SIG-M5 treated with dmso at 0.1 percent for 504 hours (cell line): ENCODE measurements around the gene DUSP11.
"Not testable (repeated sequence)": the region's sequence is repeated elsewhere in the genome, so short reads cannot be mapped to it uniquely, and the experiment has no call there.

Experiments used
- DNase-seq: peaks from one replicate; lab custom pipeline; 2025; ENCODE audit not compliant: unreplicated experiment; lab: John Stamatoyannopoulos, UW

The DUSP11 gene

DNA sequence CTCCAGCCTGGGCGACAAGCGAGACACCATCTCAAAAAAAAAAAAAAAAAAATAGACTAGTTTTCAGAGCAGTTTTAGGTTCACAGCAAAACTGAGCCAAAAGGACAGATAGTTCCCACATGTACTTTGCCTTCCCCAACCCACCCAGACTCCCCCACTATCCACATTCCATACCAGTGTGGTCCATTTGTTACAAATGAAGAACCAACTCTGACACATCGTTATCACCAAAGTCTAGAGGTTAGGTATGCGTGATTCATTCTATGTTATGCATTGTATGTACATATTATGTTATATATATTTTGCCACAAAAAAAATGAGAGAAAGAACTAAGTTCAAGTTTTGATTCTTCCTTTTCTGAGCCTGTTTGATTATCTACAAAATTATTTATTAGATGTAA, 3.5 kb downstream of the DUSP11 start:
- DNase-seq: no peak

GRCh38 chr2:73772819-73773218, 7.1 kb downstream of the DUSP11 start:
- no peak for DNase-seq

DNA sequence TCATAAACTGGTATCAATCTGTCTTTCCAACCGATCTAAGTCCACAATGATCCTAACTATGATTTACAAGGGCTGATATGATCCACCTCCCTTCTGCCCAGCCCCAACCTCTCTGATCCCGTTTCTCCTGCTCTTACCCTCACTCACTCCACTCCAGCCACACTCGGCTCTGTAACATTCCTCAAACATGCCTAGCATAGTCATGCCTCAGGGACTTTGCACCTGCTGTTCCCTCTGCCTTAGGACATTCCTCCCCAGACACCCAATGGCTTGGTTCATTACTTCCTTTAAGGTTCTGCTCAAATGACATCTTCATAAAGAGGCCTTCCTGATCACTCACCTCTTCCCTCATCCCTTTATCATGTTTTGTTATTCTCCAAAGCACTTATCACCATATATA, 9.2 kb downstream of the DUSP11 start:
- no peak for DNase-seq

DNA sequence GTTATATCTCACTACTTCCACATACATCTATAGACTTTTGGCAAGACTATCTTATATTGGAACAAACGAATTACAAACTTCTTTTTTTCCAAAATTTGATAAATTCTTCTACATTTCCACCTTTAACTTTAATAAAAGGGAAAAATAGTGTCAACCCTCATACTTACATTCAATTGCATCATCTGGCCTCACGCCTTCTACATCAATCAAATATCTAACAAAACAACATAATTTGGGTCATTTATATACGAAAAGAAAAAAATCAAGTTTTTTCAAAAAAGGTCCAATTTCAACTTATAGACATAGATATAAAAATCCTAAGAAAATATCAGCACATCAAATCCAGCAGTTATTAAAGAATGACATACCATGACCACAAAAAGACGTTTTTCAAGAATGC, 12.9 kb downstream of the DUSP11 start:
- DNase-seq: no peak

GRCh38 chr2:73766349-73766748, 13.6 kb downstream of the DUSP11 start:
- DNase-seq: no peak

DNA sequence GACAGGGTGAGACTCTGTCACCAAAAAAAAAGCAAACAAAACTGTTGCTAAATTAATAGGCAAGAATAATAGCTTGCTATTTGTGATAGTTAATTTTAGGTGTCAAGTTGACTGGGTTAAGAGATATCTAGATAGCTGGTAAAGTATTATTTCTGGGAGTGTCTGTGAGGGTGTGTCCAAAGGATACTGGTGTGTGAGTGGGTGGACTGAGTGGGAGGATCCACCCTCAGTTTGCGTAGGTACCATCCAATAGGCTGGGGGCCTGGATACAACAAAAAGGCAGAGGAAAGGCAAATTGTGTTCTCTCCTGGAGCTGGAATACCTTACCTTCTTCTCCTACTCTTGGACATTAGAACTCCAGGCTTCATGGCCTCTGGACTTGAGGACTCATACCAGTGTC, 15.0 kb downstream of the DUSP11 start:
- no peak for DNase-seq

DNA sequence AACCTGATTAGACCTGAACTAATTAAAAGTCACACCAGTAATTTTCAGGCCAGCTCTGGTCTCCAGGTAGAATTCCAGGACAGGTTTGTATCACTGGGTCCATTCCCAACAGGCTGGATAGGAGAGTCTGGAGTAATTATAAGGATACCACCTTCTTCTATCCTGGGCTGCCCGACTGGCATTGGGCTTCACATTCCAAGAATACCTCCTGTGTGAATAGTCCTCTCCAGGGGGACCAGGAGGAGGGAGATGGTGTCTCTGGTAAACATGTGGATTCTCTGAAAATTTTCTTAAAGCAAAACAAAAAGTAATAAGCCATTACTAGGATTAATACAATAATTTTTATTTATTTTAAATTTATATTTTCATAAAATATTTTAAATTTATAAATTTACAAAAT, 17.3 kb downstream of the DUSP11 start:
- no peak for DNase-seq

DNA sequence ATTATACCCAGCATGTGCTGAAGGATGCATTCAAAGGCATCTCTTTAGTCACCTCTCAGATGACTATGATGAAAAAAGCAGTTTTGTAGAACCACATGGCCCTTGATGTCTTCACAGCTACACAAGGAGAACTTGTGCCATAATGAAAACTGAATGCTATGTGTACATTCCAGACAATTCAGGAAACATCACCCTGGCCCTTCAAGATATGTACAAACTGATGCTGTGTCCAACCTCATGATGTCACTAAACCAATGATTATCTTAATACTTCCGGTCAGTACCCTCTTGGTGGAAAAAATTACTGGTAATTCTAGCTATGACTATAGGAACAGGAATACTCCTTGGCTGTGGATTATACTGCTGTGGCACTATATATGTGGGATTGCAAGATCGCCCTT, 20.0 kb downstream of the DUSP11 start:
- no peak for DNase-seq

GRCh38 chr2:73759285-73759764, 20.6 kb downstream of the DUSP11 start:
- DNase-seq: no peak

GRCh38 chr2:73754332-73754731, 25.6 kb downstream of the DUSP11 start:
- not testable (repeated sequence) for DNase-seq

- DNase-seq: no peak
Measured at GRCh38 chr2:73749314-73749713, 30.6 kb downstream of the DUSP11 start.

DNA sequence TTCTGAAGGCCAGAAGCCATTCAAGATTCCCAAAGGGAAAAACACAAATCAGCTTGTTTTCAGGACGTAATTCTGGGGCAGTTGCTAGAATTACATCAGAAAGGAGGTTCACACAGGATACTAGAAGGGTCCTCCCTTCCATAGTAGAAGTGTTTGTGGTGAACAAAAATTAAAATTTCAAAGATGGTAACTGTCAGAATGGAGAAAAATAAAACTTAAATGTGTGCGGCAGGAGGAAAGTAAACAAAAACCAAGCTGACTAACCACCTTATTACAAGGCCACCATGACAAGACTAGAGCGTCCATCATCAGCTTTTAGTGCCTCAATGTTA, 33.1 kb downstream of the DUSP11 start:
- no peak for DNase-seq

- no peak for DNase-seq
Measured at GRCh38 chr2:73746015-73746876, 33.7 kb downstream of the DUSP11 start.

GRCh38 chr2:73740767-73741166, 39.1 kb downstream of the DUSP11 start:
- no peak for DNase-seq

DNA sequence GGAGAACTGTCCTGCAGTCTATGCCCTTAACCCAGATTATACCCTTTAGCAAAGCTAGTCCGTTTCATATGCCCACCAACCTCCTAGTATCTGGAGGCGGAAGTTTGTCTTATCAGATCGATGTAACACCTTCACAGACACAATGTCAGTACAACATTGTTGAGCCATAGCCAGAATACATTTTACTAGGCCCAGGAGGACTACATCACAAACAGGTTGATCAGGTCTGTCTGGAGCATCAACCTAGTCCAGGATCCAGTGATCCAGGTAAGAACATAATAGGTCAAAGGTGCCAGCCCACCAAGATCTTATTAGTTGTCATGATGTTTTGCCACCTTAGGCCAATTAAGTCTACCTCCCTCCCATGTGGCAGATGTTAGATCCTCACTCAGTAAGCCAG, 40.8 kb downstream of the DUSP11 start:
- DNase-seq: no peak

- DNase-seq: peak; percentile 99
Measured at GRCh38 chr2:73736855-73737779, 42.8 kb downstream of the DUSP11 start, which contains the start of gene TPRKB. TPRKB (minus strand) TSS chr2:73737345; CDS start chr2:73734569, 2,776 bp downstream.

GRCh38 chr2:73736378-73736777, 43.5 kb downstream of the DUSP11 start:
- DNase-seq: no peak

GRCh38 chr2:73730810-73731209, 49.1 kb downstream of the DUSP11 start:
- no peak for DNase-seq

- no peak for DNase-seq
Measured at GRCh38 chr2:73728711-73729110, 51.2 kb downstream of the DUSP11 start.

- no peak for DNase-seq
Measured at GRCh38 chr2:73728043-73728442, 51.9 kb downstream of the DUSP11 start.

- DNase-seq: not testable (repeated sequence)
Measured at GRCh38 chr2:73726657-73727056, 53.2 kb downstream of the DUSP11 start.
